NCI-H2171 (cell line): ENCODE data around the gene ARHGEF11.

Experiments
- DNase-seq: peaks from one replicate; lab custom pipeline; 2025; lab: John Stamatoyannopoulos, UW

Gene ARHGEF11

DNA sequence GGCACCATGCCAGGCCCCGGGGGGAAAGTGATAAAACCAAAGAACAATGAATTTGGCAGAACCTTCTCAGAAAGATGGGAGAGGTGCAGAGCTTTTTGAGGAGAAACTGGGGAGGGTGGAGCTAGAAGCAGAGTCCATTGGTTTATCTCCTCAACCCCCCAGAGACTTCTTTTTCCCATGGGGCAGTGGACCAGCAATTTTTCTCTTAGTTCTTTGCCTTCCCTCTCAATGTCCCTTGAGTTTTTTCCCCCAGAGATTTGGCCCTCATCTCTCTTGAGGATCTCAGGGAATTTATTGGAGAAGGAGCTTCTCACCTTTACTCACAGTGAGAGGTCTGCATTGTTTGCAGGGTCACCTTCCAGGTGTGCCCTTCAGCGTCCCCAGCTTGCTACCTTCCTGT is 5.3 kb upstream of the ARHGEF11 start:
- no peak for DNase-seq

DNA sequence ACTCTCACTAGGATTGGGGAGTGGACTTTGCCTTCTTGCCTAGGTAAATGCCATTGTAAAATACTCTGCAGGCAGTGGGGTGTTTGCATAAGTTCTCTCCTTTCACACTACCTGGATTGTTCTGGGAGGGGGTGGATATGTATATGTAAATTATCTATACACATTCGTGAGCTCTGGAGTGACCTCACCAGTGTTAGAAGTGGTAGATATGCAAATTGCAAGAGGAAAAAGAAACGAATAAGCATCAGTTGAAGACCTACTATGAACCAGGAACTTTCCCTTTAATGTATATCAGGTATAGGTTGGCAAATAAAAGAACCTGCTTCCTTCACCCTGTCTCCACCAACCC is 1.5 kb upstream of the ARHGEF11 start:
- DNase-seq, result no peak

DNA sequence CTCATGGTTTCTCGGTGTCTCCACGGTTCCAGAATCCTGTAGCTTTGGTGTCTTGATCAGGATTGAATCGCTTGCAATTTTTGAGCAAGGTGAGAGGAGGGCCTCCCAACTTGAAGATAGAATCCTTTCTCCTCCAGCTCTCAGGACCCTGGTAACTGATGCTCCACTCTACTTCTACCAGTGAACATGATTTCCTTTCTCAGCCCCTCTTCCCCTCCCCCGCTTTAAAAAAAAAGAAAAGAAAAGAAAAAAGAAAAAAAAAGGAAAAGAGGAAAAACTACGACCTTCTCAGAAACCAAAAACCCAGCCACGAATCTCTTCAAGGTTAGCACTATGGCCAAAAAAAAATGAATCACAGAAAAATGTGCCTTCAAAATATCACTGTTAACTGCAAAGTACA is 1.2 kb downstream of the ARHGEF11 start:
- no peak for DNase-seq

DNA sequence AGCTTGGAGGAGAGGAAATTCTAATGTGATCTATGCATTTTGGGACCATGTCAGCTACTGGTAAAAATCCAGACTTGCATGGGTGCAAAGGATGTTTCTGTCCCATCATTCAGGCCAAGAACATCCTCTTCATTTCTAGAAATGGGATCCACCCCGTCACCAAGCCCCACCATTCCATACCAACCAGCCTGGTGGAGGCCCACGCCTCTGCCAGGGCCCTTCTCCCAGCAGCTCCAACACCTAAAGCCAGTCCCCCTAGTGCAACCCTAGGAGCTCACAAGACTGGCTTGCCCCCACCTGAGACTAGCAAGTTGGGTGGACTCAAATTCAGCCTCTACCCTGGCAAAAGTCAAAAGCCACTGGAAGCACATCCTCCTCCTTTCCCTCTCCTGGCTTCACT is 1.9 kb downstream of the ARHGEF11 start:
- no peak for DNase-seq

- DNase-seq, result no peak
These were observed 2.7 kb downstream of the ARHGEF11 start for GRCh38 chr1:157042846-157043245.

- DNase-seq, result no peak
These were observed 4.7 kb downstream of the ARHGEF11 start for GRCh38 chr1:157040802-157041201.

- DNase-seq, result no peak
These were observed 10.4 kb downstream of the ARHGEF11 start for GRCh38 chr1:157035121-157035520.

GRCh38 chr1:157034137-157034800 is 11.3 kb downstream of the ARHGEF11 start:
- no peak for DNase-seq

GRCh38 chr1:157033357-157033876 is 12.1 kb downstream of the ARHGEF11 start:
- DNase-seq, result no peak

- DNase-seq, result no peak
These were observed 13.2 kb downstream of the ARHGEF11 start for GRCh38 chr1:157032303-157032702.

GRCh38 chr1:157030728-157031127 is 14.8 kb downstream of the ARHGEF11 start:
- DNase-seq, result no peak

DNA sequence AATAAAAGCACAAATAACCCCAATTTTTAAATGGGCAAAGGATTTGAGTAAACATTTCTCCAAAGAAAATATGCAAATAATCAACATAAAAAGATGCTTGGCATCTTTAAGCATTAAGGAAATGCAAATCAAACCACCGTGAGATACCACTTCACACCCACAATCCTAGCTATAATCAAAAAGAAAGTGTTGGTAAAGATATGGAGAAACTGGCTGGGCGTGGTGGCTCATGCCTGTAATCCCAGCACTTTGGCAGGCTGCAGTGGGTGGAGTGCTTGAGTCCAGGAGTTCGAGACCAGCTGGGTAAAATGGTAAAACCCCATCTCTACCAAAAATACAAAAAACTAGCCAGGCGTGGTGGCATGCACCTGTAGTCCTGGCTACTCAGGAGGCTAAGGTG is 16.9 kb downstream of the ARHGEF11 start:
- no peak for DNase-seq

- DNase-seq, result no peak
These were observed 19.7 kb downstream of the ARHGEF11 start for GRCh38 chr1:157025856-157026255.

- no peak for DNase-seq
These were observed 20.2 kb downstream of the ARHGEF11 start for GRCh38 chr1:157025385-157025784.

- no peak for DNase-seq
These were observed 23.9 kb downstream of the ARHGEF11 start for GRCh38 chr1:157021688-157022087.

GRCh38 chr1:157019457-157019856 is 26.1 kb downstream of the ARHGEF11 start:
- DNase-seq, result no peak

- DNase-seq, result no peak
These were observed 33.7 kb downstream of the ARHGEF11 start for GRCh38 chr1:157011845-157012244.

GRCh38 chr1:157008502-157008901 is 37.0 kb downstream of the ARHGEF11 start:
- DNase-seq, result no peak

DNA sequence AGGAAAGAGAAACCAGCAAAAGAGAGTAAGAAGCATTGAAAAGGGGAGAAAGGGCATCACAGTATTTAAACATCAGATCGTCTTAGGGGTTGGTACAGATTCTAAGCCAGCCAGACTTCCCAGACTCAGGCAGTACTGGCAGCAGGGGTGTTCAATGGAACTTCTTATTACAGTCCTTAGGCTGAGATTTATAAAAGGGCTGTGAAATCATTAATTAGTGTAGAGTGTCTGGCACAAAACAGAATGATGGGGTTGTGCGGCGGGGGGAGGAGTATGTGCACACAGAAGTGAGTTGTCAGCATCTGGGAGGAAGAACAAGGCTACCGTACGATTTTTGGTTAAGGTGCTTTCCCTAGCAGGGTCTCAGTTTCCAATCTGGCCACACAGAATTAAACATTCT is 38.2 kb downstream of the ARHGEF11 start:
- no peak for DNase-seq

DNA sequence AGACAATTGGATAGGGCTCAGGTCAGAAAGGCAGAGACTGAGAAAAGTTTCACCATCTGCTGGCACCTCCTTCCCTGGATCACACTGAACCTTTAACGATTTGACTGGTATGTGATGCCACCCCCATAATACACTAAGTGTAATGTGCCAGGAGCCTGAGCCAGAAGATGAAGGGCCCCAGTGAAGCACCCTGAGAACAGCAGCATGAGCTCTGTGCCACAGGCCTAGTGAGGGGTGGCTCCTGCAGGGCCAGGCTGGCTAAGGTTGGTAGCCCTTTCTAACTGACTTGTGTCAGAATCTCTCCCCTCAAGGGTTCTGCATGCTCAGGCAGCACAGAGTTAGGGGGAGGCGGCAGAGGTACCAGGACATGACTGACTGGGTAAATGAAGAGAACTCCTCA is 38.9 kb downstream of the ARHGEF11 start:
- no peak for DNase-seq

- DNase-seq, result no peak
These were observed 39.6 kb downstream of the ARHGEF11 start for GRCh38 chr1:157005965-157006364.

DNA sequence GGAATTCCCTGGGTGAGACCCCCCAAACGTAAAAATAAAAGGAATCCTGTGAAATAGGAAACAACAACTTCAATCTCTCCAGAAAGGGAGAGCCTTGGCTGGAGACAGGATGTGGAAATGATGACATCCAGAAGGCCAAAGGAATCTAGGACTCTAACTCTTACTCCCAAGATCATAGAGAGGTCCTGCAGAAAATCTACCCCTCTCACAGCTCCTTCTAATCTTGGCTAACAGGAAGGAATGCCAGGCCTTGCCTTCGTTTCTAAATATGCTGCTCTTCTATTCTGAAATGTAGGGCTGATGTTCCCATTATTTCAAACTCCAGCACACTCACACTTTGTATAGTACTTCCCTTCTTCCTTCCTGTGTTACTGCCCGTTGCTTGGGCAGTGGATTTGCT is 40.7 kb downstream of the ARHGEF11 start:
- DNase-seq, result no peak

DNA sequence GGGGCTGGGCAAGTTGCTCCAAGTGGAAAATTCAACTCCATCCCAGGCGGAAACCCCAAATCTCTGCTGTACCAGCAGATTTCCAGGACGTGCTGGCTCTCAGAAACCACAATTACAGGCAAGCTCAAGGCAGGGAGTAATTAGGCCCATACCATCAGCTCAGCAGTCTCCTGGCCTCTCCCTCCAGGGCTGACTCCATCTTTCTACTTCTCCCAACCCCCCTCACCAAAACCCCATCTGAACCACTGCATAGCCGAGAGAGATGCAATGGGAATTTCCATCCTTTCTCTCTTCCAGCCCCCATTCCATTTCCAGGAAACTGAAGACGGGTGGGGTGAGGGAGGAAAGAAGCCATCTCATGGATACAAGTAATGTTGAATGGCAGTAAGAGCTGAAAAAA is 41.2 kb downstream of the ARHGEF11 start:
- no peak for DNase-seq

GRCh38 chr1:157001304-157001703 is 44.2 kb downstream of the ARHGEF11 start:
- no peak for DNase-seq
